Non-pigmented ciliary epithelial cell (primary cell): Measurements from ENCODE around the gene SETD1B.
"Not testable (repeated sequence)": the region's sequence is repeated elsewhere in the genome, so short reads cannot be mapped to it uniquely, and the experiment has no call there.

Experiments
- DNase-seq: peaks from one replicate; pipeline ENCODE4 v3.0.0-alpha.2; 2010; ENCODE audit warnings: low read depth

The SETD1B gene

GRCh38 chr12:121825041-121825523 is 21.3 kb downstream of the SETD1B start:
- DNase-seq = no peak

- no peak for DNase-seq
These were observed 22.7 kb downstream of the SETD1B start for GRCh38 chr12:121826318-121827150.

- DNase-seq = no peak
These were observed 23.7 kb downstream of the SETD1B start for GRCh38 chr12:121827351-121828099.

GRCh38 chr12:121828306-121828705 is 24.5 kb downstream of the SETD1B start:
- no peak for DNase-seq

- no peak for DNase-seq
These were observed 25.0 kb downstream of the SETD1B start for GRCh38 chr12:121828826-121829225.

GRCh38 chr12:121829250-121829918 is 25.6 kb downstream of the SETD1B start:
- DNase-seq = no peak

- no peak for DNase-seq
These were observed 26.3 kb downstream of the SETD1B start for GRCh38 chr12:121830134-121830533.

GRCh38 chr12:121830588-121831265 is 26.9 kb downstream of the SETD1B start:
- DNase-seq = no peak

GRCh38 chr12:121831571-121832245 is 27.9 kb downstream of the SETD1B start:
- DNase-seq = no peak

- DNase-seq = no peak
These were observed 33.9 kb downstream of the SETD1B start for GRCh38 chr12:121837680-121838079.

GRCh38 chr12:121838126-121838525 is 34.3 kb downstream of the SETD1B start:
- DNase-seq = no peak

- peak; percentile 90 for DNase-seq
These were observed 35.5 kb downstream of the SETD1B start for GRCh38 chr12:121839106-121839992.

GRCh38 chr12:121839993-121840761 is 36.4 kb downstream of the SETD1B start:
- DNase-seq = no peak

- DNase-seq = no peak
These were observed 39.6 kb downstream of the SETD1B start for GRCh38 chr12:121843236-121843982.

- DNase-seq = no peak
These were observed 41.9 kb downstream of the SETD1B start for GRCh38 chr12:121845701-121846100.

- DNase-seq = no peak
These were observed 45.4 kb downstream of the SETD1B start for GRCh38 chr12:121849211-121849610.

GRCh38 chr12:121849665-121850064 is 45.9 kb downstream of the SETD1B start:
- no peak for DNase-seq

- DNase-seq = not testable (repeated sequence)
These were observed 48.6 kb downstream of the SETD1B start for GRCh38 chr12:121852392-121852791.
